HEK293 (cell line): ENCODE data around the gene EDA.

ENCODE experiments used
- CTCF ChIA-PET: fragments of 350-600 bp; formaldehyde crosslinking; extraction: SDS; loops from one replicate; lab custom pipeline; 2021; ENCODE audit warnings: antibody characterized with exemption; lab: Yijun Ruan, JAX
- POLR2A ChIA-PET: fragments of 300-600 bp; formaldehyde crosslinking; extraction: SDS; loops from one replicate; lab custom pipeline; 2020; ENCODE audit warnings: antibody characterized with exemption, inconsistent platforms; lab: Yijun Ruan, JAX
- H3K27ac ChIP-seq: fragments of 200-500 bp; sonication (Bioruptor generic); 2 replicates; pipeline ENCODE4 v1.5.1; 2014; ENCODE audit warnings: low read depth, low read length, control low read depth, inconsistent platforms; ENCODE audit errors: extremely low read depth
- H3K36me3 ChIP-seq, 2 experiments: fragments of 200-500 bp in 1 of 2; sonication (Bioruptor generic) in 1 of 2; 1 replicate in 1 of 2; 2 replicates in 1 of 2; pipeline ENCODE4 v1.5.1; 2014 to 2017; ENCODE audit warnings: inconsistent platforms in 2 of 2, low read length in 2 of 2; ENCODE audit not compliant: control insufficient read depth in 2 of 2, insufficient read depth in 1 of 2
- H3K4me1 ChIP-seq: fragments of 200-500 bp; sonication (Bioruptor generic); 2 replicates; pipeline ENCODE4 v1.5.1; 2014; ENCODE audit warnings: mild to moderate bottlenecking, low read length, inconsistent platforms; ENCODE audit not compliant: control insufficient read depth, insufficient read depth
- H3K4me3 ChIP-seq: 2 replicates; pipeline ENCODE4 v1.5.1; 2011; ENCODE audit warnings: low read depth, mild to moderate bottlenecking, control low read depth, low read length, moderate library complexity
- H3K9me3 ChIP-seq: fragments of 200-500 bp; sonication (Bioruptor generic); 2 replicates; pipeline ENCODE4 v1.5.1; 2014; ENCODE audit warnings: low read depth, low read length, inconsistent platforms; ENCODE audit not compliant: control insufficient read depth, insufficient read depth
- FEZF1 ChIP-seq: fragments of 450-650 bp; formaldehyde crosslinking; IDR thresholded peaks from 2 replicates; pipeline ENCODE4 v1.5.1; 2016; ENCODE audit warnings: missing biosample characterization, missing genetic modification characterization
- GLI4 ChIP-seq: fragments of 450-650 bp; formaldehyde crosslinking; IDR thresholded peaks from 2 replicates; pipeline ENCODE4 v1.5.1; 2016; ENCODE audit warnings: missing biosample characterization, missing genetic modification characterization
- GLIS2 ChIP-seq: fragments of 450-650 bp; formaldehyde crosslinking; IDR thresholded peaks from 2 replicates; pipeline ENCODE4 v1.5.1; 2016; ENCODE audit warnings: missing biosample characterization, missing genetic modification characterization
- KLF10 ChIP-seq: fragments of 450-650 bp; IDR thresholded peaks from 2 replicates; pipeline ENCODE4 v1.5.1; 2018; ENCODE audit warnings: missing biosample characterization, mild to moderate bottlenecking, missing genetic modification characterization
- KLF16 ChIP-seq: fragments of 450-650 bp; formaldehyde crosslinking; IDR thresholded peaks from 2 replicates; pipeline ENCODE4 v1.5.1; 2017; ENCODE audit warnings: missing biosample characterization, missing genetic modification characterization
- KLF8 ChIP-seq: fragments of 450-650 bp; formaldehyde crosslinking; IDR thresholded peaks from 2 replicates; pipeline ENCODE4 v1.5.1; 2016; ENCODE audit warnings: missing biosample characterization, missing genetic modification characterization
- MZF1 ChIP-seq: fragments of 450-650 bp; formaldehyde crosslinking; IDR thresholded peaks from 2 replicates; pipeline ENCODE4 v1.5.1; 2017; ENCODE audit warnings: missing biosample characterization, missing genetic modification characterization, borderline replicate concordance
- TCF7L2 ChIP-seq: IDR thresholded peaks from 2 replicates; pipeline ENCODE4 v1.6.1; 2011; ENCODE audit warnings: low read depth, mild to moderate bottlenecking, inconsistent platforms, low read length, moderate library complexity, borderline replicate concordance
- WT1 ChIP-seq: fragments of 450-650 bp; formaldehyde crosslinking; IDR thresholded peaks from 2 replicates; pipeline ENCODE4 v1.5.1; 2016; ENCODE audit warnings: missing biosample characterization, missing genetic modification characterization
- ZBTB6 ChIP-seq: fragments of 450-650 bp; formaldehyde crosslinking; IDR thresholded peaks from 2 replicates; pipeline ENCODE4 v1.5.1; 2017; ENCODE audit warnings: missing biosample characterization, missing genetic modification characterization
- ZBTB7A ChIP-seq: fragments of 450-650 bp; formaldehyde crosslinking; IDR thresholded peaks from 2 replicates; pipeline ENCODE4 v1.5.1; 2016; ENCODE audit warnings: low read depth, missing biosample characterization, missing genetic modification characterization
- ZFP3 ChIP-seq: fragments of 450-650 bp; formaldehyde crosslinking; IDR thresholded peaks from 2 replicates; pipeline ENCODE4 v1.5.1; 2016; ENCODE audit warnings: low read depth, missing biosample characterization, missing genetic modification characterization
- ZNF121 ChIP-seq: fragments of 450-650 bp; formaldehyde crosslinking; IDR thresholded peaks from 2 replicates; pipeline ENCODE4 v1.5.1; 2016; ENCODE audit warnings: missing biosample characterization, missing genetic modification characterization
- ZNF184 ChIP-seq: fragments of 450-650 bp; IDR thresholded peaks from 2 replicates; pipeline ENCODE4 v1.5.1; 2018; ENCODE audit warnings: missing biosample characterization, mild to moderate bottlenecking, missing genetic modification characterization
- ZNF248 ChIP-seq: fragments of 450-650 bp; formaldehyde crosslinking; IDR thresholded peaks from 2 replicates; pipeline ENCODE4 v1.5.1; 2017; ENCODE audit warnings: missing biosample characterization, missing genetic modification characterization
- ZNF280D ChIP-seq: fragments of 450-650 bp; formaldehyde crosslinking; IDR thresholded peaks from 2 replicates; pipeline ENCODE4 v1.5.1; 2016; ENCODE audit warnings: missing biosample characterization, missing genetic modification characterization
- ZNF292 ChIP-seq: fragments of 450-650 bp; formaldehyde crosslinking; IDR thresholded peaks from 2 replicates; pipeline ENCODE4 v1.5.1; 2016; ENCODE audit warnings: low read depth, missing biosample characterization, missing genetic modification characterization, borderline replicate concordance
- ZNF302 ChIP-seq: fragments of 450-650 bp; formaldehyde crosslinking; IDR thresholded peaks from 2 replicates; pipeline ENCODE4 v1.5.1; 2016; ENCODE audit warnings: missing biosample characterization, missing genetic modification characterization, low read depth
- ZNF324 ChIP-seq: fragments of 450-650 bp; formaldehyde crosslinking; IDR thresholded peaks from 2 replicates; pipeline ENCODE4 v1.5.1; 2016; ENCODE audit warnings: missing biosample characterization, missing genetic modification characterization
- ZNF366 ChIP-seq: fragments of 450-650 bp; formaldehyde crosslinking; conservative IDR thresholded peaks from 2 replicates; pipeline ENCODE4 v1.5.1; 2016; ENCODE audit warnings: missing biosample characterization, missing genetic modification characterization
- ZNF501 ChIP-seq: fragments of 450-650 bp; formaldehyde crosslinking; IDR thresholded peaks from 2 replicates; pipeline ENCODE4 v1.5.1; 2016; ENCODE audit warnings: missing biosample characterization, missing genetic modification characterization
- ZNF510 ChIP-seq: fragments of 450-650 bp; formaldehyde crosslinking; IDR thresholded peaks from 2 replicates; pipeline ENCODE4 v1.5.1; 2018; ENCODE audit warnings: mild to moderate bottlenecking, missing genetic modification characterization, missing biosample characterization; ENCODE audit not compliant: insufficient replicate concordance
- ZNF585B ChIP-seq: fragments of 450-650 bp; formaldehyde crosslinking; IDR thresholded peaks from 2 replicates; pipeline ENCODE4 v1.5.1; 2016; ENCODE audit warnings: missing biosample characterization, missing genetic modification characterization
- ZNF626 ChIP-seq: fragments of 450-650 bp; sonication (Bioruptor Pico); formaldehyde crosslinking; IDR thresholded peaks from 2 replicates; pipeline ENCODE4 v1.5.1; 2018; ENCODE audit warnings: missing biosample characterization, missing genetic modification characterization, inconsistent platforms
- ZNF660 ChIP-seq: fragments of 450-650 bp; IDR thresholded peaks from 2 replicates; pipeline ENCODE4 v1.5.1; 2018; ENCODE audit warnings: missing biosample characterization, mild to moderate bottlenecking, missing genetic modification characterization
- ZNF664 ChIP-seq: fragments of 450-650 bp; formaldehyde crosslinking; IDR thresholded peaks from 2 replicates; pipeline ENCODE4 v1.5.1; 2016; ENCODE audit warnings: missing biosample characterization, missing genetic modification characterization
- ZSCAN16 ChIP-seq: fragments of 450-650 bp; formaldehyde crosslinking; IDR thresholded peaks from 2 replicates; pipeline ENCODE4 v1.5.1; 2016; ENCODE audit warnings: missing biosample characterization, missing genetic modification characterization
- TF ChIP-seq, protein P1 (sequence below): fragments of 450-650 bp; formaldehyde crosslinking; optimal IDR thresholded peaks from 2 replicates; pipeline ENCODE3; 2016; ENCODE audit warnings: missing biosample characterization, mild to moderate bottlenecking, missing genetic modification characterization
- TF ChIP-seq, protein P2 (sequence below): fragments of 450-650 bp; formaldehyde crosslinking; IDR thresholded peaks from 2 replicates; pipeline ENCODE4 v1.5.1; 2016; ENCODE audit warnings: missing biosample characterization, missing genetic modification characterization, low read depth

The EDA gene

GRCh38 chrX:70062076-70062475 is 446.2 kb downstream of the EDA start, which contains the start of gene OTUD6A:
Gene OTUD6A, plus strand, starts transcription at chrX:70062457. Its CDS starts 68 bp downstream, at chrX:70062525.
- no peak for TF ChIP-seq ZSCAN16 (tag by site-specific recombination)
- no peak for TF ChIP-seq KLF10 (tag by site-specific recombination)
- TF ChIP-seq ZNF585B (tag by site-specific recombination), result no peak
- TF ChIP-seq ZNF626 (tag by site-specific recombination), result no peak
- TF ChIP-seq GLI4 (tag by site-specific recombination), result no peak
- TF ChIP-seq ZNF664 (tag by site-specific recombination), result no peak
- no peak for TF ChIP-seq ZNF510
- no peak for TF ChIP-seq ZBTB6 (tag by site-specific recombination)
- TF ChIP-seq ZFP3 (tag by site-specific recombination), result no peak
- no peak for TF ChIP-seq ZNF324 (tag by site-specific recombination)
- no peak for TF ChIP-seq ZNF248 (tag by site-specific recombination)
- TF ChIP-seq, protein P1, sequence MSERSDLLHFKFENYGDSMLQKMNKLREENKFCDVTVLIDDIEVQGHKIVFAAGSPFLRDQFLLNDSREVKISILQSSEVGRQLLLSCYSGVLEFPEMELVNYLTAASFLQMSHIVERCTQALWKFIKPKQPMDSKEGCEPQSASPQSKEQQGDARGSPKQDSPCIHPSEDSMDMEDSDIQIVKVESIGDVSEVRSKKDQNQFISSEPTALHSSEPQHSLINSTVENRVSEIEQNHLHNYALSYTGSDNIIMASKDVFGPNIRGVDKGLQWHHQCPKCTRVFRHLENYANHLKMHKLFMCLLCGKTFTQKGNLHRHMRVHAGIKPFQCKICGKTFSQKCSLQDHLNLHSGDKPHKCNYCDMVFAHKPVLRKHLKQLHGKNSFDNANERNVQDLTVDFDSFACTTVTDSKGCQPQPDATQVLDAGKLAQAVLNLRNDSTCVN (tag by site-specific recombination), result no peak
- no peak for TF ChIP-seq WT1 (tag by site-specific recombination)
- no peak for TF ChIP-seq GLIS2
- TF ChIP-seq ZNF292 (tag by site-specific recombination), result no peak
- Histone ChIP-seq H3K27ac (no peak within 1 kb of the TSS), H3K4me3 (no peak within 1 kb of the TSS), H3K36me3 (no peaks in the 10 kb centered on the region), H3K4me1 (no peaks in the 10 kb centered on the region), H3K9me3 (no peaks in the 10 kb centered on the region; the same call in 1 of the 2 replicates)
- POLR2A ChIA-PET, result no interaction called here
- CTCF ChIA-PET, result no interaction called here

DNA sequence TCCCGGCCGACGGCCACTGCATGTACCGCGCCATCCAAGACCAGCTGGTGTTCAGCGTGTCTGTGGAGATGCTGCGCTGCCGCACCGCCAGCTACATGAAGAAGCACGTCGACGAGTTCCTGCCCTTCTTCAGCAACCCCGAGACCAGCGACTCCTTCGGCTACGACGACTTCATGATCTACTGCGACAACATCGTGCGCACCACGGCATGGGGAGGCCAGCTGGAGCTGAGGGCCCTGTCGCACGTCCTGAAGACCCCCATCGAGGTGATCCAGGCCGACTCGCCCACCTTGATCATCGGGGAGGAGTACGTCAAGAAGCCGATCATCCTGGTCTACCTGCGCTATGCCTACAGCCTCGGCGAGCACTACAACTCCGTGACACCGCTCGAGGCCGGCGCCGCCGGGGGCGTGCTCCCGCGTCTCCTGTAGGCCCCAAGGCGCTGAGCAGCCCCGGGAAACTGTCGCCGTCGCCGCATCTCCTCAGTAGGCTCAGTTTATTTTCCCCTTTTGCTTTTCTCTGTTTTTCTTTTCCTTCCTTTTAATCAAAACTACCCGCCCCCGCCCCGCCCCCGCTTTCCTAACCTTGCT is 447.1 kb downstream of the EDA start:
- ChIA-PET POLR2A (no interaction called here), CTCF (no interaction called here)
- TF ChIP-seq, protein P2, sequence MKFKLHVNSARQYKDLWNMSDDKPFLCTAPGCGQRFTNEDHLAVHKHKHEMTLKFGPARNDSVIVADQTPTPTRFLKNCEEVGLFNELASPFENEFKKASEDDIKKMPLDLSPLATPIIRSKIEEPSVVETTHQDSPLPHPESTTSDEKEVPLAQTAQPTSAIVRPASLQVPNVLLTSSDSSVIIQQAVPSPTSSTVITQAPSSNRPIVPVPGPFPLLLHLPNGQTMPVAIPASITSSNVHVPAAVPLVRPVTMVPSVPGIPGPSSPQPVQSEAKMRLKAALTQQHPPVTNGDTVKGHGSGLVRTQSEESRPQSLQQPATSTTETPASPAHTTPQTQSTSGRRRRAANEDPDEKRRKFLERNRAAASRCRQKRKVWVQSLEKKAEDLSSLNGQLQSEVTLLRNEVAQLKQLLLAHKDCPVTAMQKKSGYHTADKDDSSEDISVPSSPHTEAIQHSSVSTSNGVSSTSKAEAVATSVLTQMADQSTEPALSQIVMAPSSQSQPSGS (tag by site-specific recombination), result no peak
- TF ChIP-seq ZNF280D (tag by site-specific recombination) (no peak), ZNF501 (tag by site-specific recombination) (no peak), ZBTB7A (no peak), ZNF585B (tag by site-specific recombination) (no peak), ZNF184 (tag by site-specific recombination) (no peak), ZFP3 (tag by site-specific recombination) (no peak), ZNF660 (tag by site-specific recombination) (no peak), ZNF121 (tag by site-specific recombination) (no peak), KLF8 (no peak), ZNF302 (tag by site-specific recombination) (no peak), TCF7L2 (no peak), MZF1 (tag by site-specific recombination) (no peak), FEZF1 (tag by site-specific recombination) (no peak), KLF16 (tag by site-specific recombination) (no peak), ZSCAN16 (tag by site-specific recombination) (no peak), ZNF366 (tag by site-specific recombination) (no peak)
- Histone ChIP-seq H3K27ac (no peak overlapping the region), H3K4me1 (no peaks in the 10 kb centered on the region), H3K4me3 (no peak overlapping the region), H3K36me3 (no peaks in the 10 kb centered on the region), H3K9me3 (no peaks in the 10 kb centered on the region; the same call in 1 of the 2 replicates)
